CD4-positive, alpha-beta T cell (primary cell): ENCODE data around the gene CHRM5. TPM values are rescaled to one million over a fixed set of nuclear protein-coding genes. Genes with fewer than 3 reads are reported as not detected.
A peak's percentile ranks its signal among the peaks of the same experiment; 100 is the strongest.
"Not testable (repeated sequence)": the region's sequence is repeated elsewhere in the genome, so short reads cannot be mapped to it uniquely, and the experiment has no call there.

ENCODE experiments used
- ATAC-seq: fragments of 200-7000 bp; cut with Tn5 transposase; one replicate; pipeline ENCODE4 v1.10.0; 2022; ENCODE audit warnings: mild to moderate bottlenecking; ENCODE audit not compliant: poor library complexity
- CTCF ChIA-PET: fragments of 350-600 bp; sonication (Branson Sonifier 250); formaldehyde crosslinking; loops from one replicate; lab custom pipeline; 2021; ENCODE audit warnings: antibody characterized with exemption, inconsistent platforms; lab: Charles Lee
- POLR2A ChIA-PET: fragments of 350-600 bp; sonication (Branson Sonifier 250); formaldehyde crosslinking; loops from one replicate; lab custom pipeline; 2021; ENCODE audit warnings: antibody characterized with exemption, inconsistent platforms; lab: Charles Lee
- DNase-seq, 14 experiments: peaks; one replicate each; pipeline ENCODE4 v3.0.0-alpha.2; 2013 to 2020; ENCODE audit warnings: mixed read lengths in 2 of 14
- H3K27ac ChIP-seq, 2 donors: one replicate each; pipeline versions ENCODE4 v1.5.1 to v1.7.0; 2013; ENCODE audit warnings: low read length in 2 of 2, low read depth in 1 of 2, mild to moderate bottlenecking in 1 of 2
- H3K27me3 ChIP-seq, 2 experiments: 1 replicate in 1 of 2; 2 replicates in 1 of 2; pipeline versions ENCODE4 v1.6.1 to v1.7.0; 2013; ENCODE audit warnings: low read length in 2 of 2, control low read depth in 1 of 2, mild to moderate bottlenecking in 1 of 2, moderate library complexity in 1 of 2; ENCODE audit not compliant: insufficient read depth in 2 of 2, control insufficient read depth in 1 of 2
- H3K36me3 ChIP-seq: one replicate; pipeline ENCODE4 v1.6.1; 2013; ENCODE audit warnings: low read length, control low read depth; ENCODE audit not compliant: insufficient read depth
- H3K4me1 ChIP-seq: one replicate; pipeline ENCODE4 v1.6.1; 2013; ENCODE audit warnings: low read length, control low read depth; ENCODE audit not compliant: insufficient read depth
- H3K4me3 ChIP-seq: one replicate; pipeline ENCODE4 v1.5.1; 2013; ENCODE audit warnings: mild to moderate bottlenecking, low read length, moderate library complexity
- H3K9me3 ChIP-seq, 2 experiments: 1 replicate in 1 of 2; 2 replicates in 1 of 2; pipeline versions ENCODE4 v1.6.1 to v1.7.0; 2013; ENCODE audit warnings: low read length in 2 of 2, mild to moderate bottlenecking in 2 of 2, control low read depth in 1 of 2, moderate library complexity in 1 of 2; ENCODE audit not compliant: control insufficient read depth in 1 of 2, insufficient read depth in 1 of 2
- H3K27ac Mint-ChIP-seq: one replicate; pipeline ENCODE4 v1.8.0; 2020; ENCODE audit warnings: mixed read lengths
- H3K27me3 Mint-ChIP-seq: one replicate; pipeline ENCODE4 v1.8.0; 2021; ENCODE audit warnings: mixed read lengths
- H3K36me3 Mint-ChIP-seq: one replicate; pipeline ENCODE4 v1.8.0; 2021; ENCODE audit warnings: low read depth, mixed read lengths
- H3K4me1 Mint-ChIP-seq: one replicate; pipeline ENCODE4 v1.8.0; 2021; ENCODE audit warnings: low read depth, mixed read lengths
- H3K4me3 Mint-ChIP-seq: one replicate; pipeline ENCODE4 v1.8.0; 2020; ENCODE audit warnings: mild to moderate bottlenecking, mixed read lengths
- H3K9me3 Mint-ChIP-seq: one replicate; pipeline ENCODE4 v1.8.0; 2020; ENCODE audit warnings: mixed read lengths
- intact Hi-C, 2 experiments: fragments of 100-400 bp; cut with DNase I in 1 of 2; cut with micrococcal nuclease in 1 of 2; formaldehyde crosslinking; loops; one replicate each; pipeline versions ENCODE4 v1.15.1 to v1.9.0; 2023 to 2025; cut with DNase I, micrococcal nuclease
- total RNA-seq, 174 experiments: library from RNA in 2 of 174; stranded (reverse) in 2 of 174; gene quantifications; one replicate each; pipeline ENCODE4 v1.2.3 and lab custom pipeline; 2021 to 2026
- TF ChIP-seq, protein P1 (sequence below): fragments of 200-600 bp; IDR thresholded peaks from one replicate; pipeline ENCODE4 v1.8.0; 2022; ENCODE audit warnings: antibody characterized with exemption, mild to moderate bottlenecking

CHRM5 gene
- total RNA-seq, 2 experiments from 2014 or later, result not detected

DNA sequence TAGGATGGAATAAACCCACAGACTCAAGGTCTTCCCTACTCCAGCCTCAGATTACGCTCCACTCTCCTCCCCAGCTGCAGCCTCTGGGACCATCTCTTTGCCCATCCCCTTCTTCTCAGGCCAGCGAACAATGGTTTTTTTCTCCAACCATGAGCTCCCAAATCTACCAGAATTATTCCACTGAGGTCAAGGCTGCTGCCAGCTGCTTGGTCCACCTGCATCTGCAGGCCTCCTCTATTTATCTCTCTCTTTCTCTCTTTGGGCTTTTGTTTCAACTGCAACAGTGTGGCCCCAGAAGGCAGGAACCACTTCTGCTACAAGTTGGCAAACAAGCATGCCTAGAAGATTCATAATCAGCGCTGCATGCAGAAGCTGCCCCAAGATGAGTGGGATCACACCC, 19.1 kb downstream of the CHRM5 start:
- DNase-seq, result no peak
- H3K9me3 Mint-ChIP-seq, result no peaks in the 10 kb centered on the region
- H3K27ac Mint-ChIP-seq, result no peak overlapping the region
- intact Hi-C loops, result no loop called here
- Histone ChIP-seq H3K4me3 (no peak overlapping the region), H3K27ac (no peak overlapping the region), H3K4me1 (no peaks in the 10 kb centered on the region), H3K9me3 (no peaks in the 10 kb centered on the region), H3K27me3 (no peaks in the 10 kb centered on the region), H3K36me3 (no peaks in the 10 kb centered on the region)
- ChIA-PET POLR2A (no interaction called here), CTCF (no interaction called here)
- H3K27me3 Mint-ChIP-seq, result no peaks in the 10 kb centered on the region
- TF ChIP-seq, protein P1, sequence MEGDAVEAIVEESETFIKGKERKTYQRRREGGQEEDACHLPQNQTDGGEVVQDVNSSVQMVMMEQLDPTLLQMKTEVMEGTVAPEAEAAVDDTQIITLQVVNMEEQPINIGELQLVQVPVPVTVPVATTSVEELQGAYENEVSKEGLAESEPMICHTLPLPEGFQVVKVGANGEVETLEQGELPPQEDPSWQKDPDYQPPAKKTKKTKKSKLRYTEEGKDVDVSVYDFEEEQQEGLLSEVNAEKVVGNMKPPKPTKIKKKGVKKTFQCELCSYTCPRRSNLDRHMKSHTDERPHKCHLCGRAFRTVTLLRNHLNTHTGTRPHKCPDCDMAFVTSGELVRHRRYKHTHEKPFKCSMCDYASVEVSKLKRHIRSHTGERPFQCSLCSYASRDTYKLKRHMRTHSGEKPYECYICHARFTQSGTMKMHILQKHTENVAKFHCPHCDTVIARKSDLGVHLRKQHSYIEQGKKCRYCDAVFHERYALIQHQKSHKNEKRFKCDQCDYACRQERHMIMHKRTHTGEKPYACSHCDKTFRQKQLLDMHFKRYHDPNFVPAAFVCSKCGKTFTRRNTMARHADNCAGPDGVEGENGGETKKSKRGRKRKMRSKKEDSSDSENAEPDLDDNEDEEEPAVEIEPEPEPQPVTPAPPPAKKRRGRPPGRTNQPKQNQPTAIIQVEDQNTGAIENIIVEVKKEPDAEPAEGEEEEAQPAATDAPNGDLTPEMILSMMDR, result no peak
- no peak for ATAC-seq
- H3K36me3 Mint-ChIP-seq, result no peaks in the 10 kb centered on the region
- no peak overlapping the region for H3K4me3 Mint-ChIP-seq
- H3K4me1 Mint-ChIP-seq, result peaks cover 3% of the 10 kb centered on the region

DNA sequence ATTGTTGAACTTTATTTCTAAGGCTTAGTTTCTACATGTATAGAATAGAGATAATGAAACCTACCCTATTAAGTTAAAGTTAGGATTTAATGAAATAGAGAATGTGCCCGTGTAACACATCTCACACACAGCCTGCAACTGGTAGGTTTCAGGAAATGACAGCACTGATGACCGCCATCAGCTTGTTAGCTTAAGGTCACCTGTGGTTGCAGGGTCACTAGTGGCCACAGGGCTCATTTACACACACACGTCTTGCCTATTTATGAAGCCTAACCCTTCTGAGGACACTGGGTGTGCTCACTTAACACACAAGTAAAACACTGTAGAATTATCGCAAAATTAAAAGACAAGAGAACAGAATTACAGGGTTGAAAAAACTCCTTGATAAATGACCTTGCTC, 20.1 kb downstream of the CHRM5 start:
- no peaks in the 10 kb centered on the region for H3K9me3 Mint-ChIP-seq
- TF ChIP-seq, protein P1, result no peak
- DNase-seq (no peak), ATAC-seq (no peak)
- no peaks in the 10 kb centered on the region for H3K9me3 ChIP-seq
- no peaks in the 10 kb centered on the region for H3K27me3 ChIP-seq
- H3K36me3 ChIP-seq, result no peaks in the 10 kb centered on the region
- H3K27me3 Mint-ChIP-seq, result no peaks in the 10 kb centered on the region
- ChIA-PET POLR2A (no interaction called here), CTCF (no interaction called here)
- no peak overlapping the region for H3K4me3 ChIP-seq
- no peak overlapping the region for H3K4me3 Mint-ChIP-seq
- intact Hi-C loops, result no loop called here
- H3K4me1 Mint-ChIP-seq, result peaks cover 3% of the 10 kb centered on the region
- no peaks in the 10 kb centered on the region for H3K36me3 Mint-ChIP-seq
- H3K4me1 ChIP-seq, result no peaks in the 10 kb centered on the region
- no peak overlapping the region for H3K27ac ChIP-seq
- H3K27ac Mint-ChIP-seq, result no peak overlapping the region

DNA sequence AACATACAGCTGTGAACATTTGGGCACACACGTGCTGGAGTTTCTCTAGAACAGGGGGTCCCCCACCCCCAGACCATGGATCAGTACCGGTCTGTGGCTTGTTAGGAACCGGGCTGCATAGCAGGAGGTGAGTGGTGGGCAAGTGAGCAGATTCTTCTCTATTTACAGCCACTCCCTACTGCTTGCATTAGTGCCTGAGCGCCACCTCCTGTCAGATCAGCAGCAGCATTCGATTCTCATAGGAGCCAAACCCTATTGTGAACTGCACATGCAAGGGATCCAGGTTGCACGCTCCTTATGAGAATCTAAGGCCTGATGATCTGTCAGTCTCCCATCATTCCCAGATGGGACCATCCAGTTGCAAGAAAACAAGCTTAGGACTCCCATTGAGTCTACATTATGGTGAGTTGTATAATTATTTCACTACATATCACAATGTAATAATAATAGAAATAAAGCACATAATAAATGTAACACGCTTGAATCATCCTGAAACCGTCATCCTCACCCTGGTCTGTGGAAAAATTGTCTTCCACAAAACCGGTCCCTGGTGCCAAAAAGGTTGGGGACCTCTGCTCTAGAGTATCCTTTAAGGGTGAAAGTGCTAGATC, 25.8 kb downstream of the CHRM5 start:
- Histone ChIP-seq H3K9me3 (no peaks in the 10 kb centered on the region), H3K36me3 (no peaks in the 10 kb centered on the region), H3K4me3 (no peak overlapping the region), H3K27me3 (no peaks in the 10 kb centered on the region), H3K4me1 (no peaks in the 10 kb centered on the region), H3K27ac (no peak overlapping the region)
- intact Hi-C loops, result no loop called here
- H3K4me1 Mint-ChIP-seq, result no peaks in the 10 kb centered on the region
- no peaks in the 10 kb centered on the region for H3K36me3 Mint-ChIP-seq
- ChIA-PET POLR2A (no interaction called here), CTCF (no interaction called here)
- no peak overlapping the region for H3K27ac Mint-ChIP-seq
- no peaks in the 10 kb centered on the region for H3K9me3 Mint-ChIP-seq
- H3K4me3 Mint-ChIP-seq, result no peak overlapping the region
- ATAC-seq, result no peak
- peak in 1 of 14 experiments; percentile 2 for DNase-seq
- TF ChIP-seq, protein P1, result no peak
- H3K27me3 Mint-ChIP-seq, result no peaks in the 10 kb centered on the region

DNA sequence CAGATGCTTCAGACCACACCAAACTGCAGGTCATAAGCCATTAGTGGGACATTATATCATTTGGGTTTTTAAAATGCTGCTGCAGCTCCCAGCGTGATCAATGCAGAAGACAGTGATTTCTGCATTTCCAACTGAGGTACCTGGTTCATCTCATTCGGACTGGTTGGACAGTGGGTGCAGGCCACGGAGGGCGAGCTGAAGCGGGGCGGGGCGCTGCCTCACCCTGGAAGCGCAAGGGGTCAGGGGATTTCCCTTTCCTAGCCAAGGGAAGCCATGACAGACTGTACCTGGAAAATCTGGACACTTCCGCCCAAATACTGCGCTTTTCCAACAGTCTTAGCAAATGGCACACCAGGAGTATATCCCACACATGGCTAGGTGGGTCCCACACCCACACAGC, 27.4 kb downstream of the CHRM5 start:
- H3K27me3 Mint-ChIP-seq, H3K4me3 Mint-ChIP-seq, H3K27me3 ChIP-seq, H3K4me3 ChIP-seq, CTCF ChIA-PET, intact Hi-C loops, H3K27ac ChIP-seq, H3K9me3 Mint-ChIP-seq, H3K4me1 Mint-ChIP-seq, H3K4me1 ChIP-seq, H3K36me3 ChIP-seq, DNase-seq, H3K27ac Mint-ChIP-seq, ATAC-seq, H3K36me3 Mint-ChIP-seq, H3K9me3 ChIP-seq, POLR2A ChIA-PET: not testable (repeated sequence)
